CD4-positive, alpha-beta T cell treated with Interleukin-15 for 4 hours (primary cell): ENCODE data around the gene TNFRSF14.
"Not testable (repeated sequence)": the region's sequence is repeated elsewhere in the genome, so short reads cannot be mapped to it uniquely, and the experiment has no call there.

ENCODE experiments used
- DNase-seq: peaks from one replicate; pipeline ENCODE4 v3.0.0-alpha.2; 2020; ENCODE audit warnings: low spot score

Gene TNFRSF14

GRCh38 chr1:2569060-2569459 lies 12.9 kb downstream of the TNFRSF14 start:
- DNase-seq = no peak

GRCh38 chr1:2569703-2570102 lies 13.5 kb downstream of the TNFRSF14 start:
- not testable (repeated sequence) for DNase-seq

- no peak for DNase-seq
These were observed 14.2 kb downstream of the TNFRSF14 start for GRCh38 chr1:2570332-2570731.

GRCh38 chr1:2571348-2571747 lies 15.2 kb downstream of the TNFRSF14 start:
- no peak for DNase-seq

- DNase-seq = no peak
These were observed 17.2 kb downstream of the TNFRSF14 start for GRCh38 chr1:2573250-2573920.

- DNase-seq = no peak
These were observed 18.2 kb downstream of the TNFRSF14 start for GRCh38 chr1:2574350-2574749.

- no peak for DNase-seq
These were observed 19.9 kb downstream of the TNFRSF14 start for GRCh38 chr1:2575801-2576663.

- DNase-seq = peak; percentile 28
These were observed 21.4 kb downstream of the TNFRSF14 start for GRCh38 chr1:2577565-2578075.

GRCh38 chr1:2578758-2579118 lies 22.6 kb downstream of the TNFRSF14 start:
- DNase-seq = no peak

GRCh38 chr1:2580691-2581090 lies 24.5 kb downstream of the TNFRSF14 start:
- no peak for DNase-seq

GRCh38 chr1:2582391-2582790 lies 26.2 kb downstream of the TNFRSF14 start:
- DNase-seq = no peak

- DNase-seq = no peak
These were observed 27.2 kb downstream of the TNFRSF14 start for GRCh38 chr1:2583331-2583791.

- peak; percentile 67 for DNase-seq
These were observed 27.7 kb downstream of the TNFRSF14 start for GRCh38 chr1:2583871-2584351.

GRCh38 chr1:2584686-2585317 lies 28.6 kb downstream of the TNFRSF14 start:
- DNase-seq = no peak

GRCh38 chr1:2585318-2586092 lies 29.3 kb downstream of the TNFRSF14 start:
- peak; percentile 73 for DNase-seq

- peak; percentile 96 for DNase-seq
These were observed 30.2 kb downstream of the TNFRSF14 start, which contains the start of gene PRXL2B for GRCh38 chr1:2586154-2587070. Gene PRXL2B (plus strand): TSS chr1:2586777. CDS start chr1:2586886, 109 bp downstream.

- no peak for DNase-seq
These were observed 31.1 kb downstream of the TNFRSF14 start for GRCh38 chr1:2587071-2587859.

GRCh38 chr1:2587860-2588571 lies 31.8 kb downstream of the TNFRSF14 start:
- no peak for DNase-seq
